HUDEP-2 (cell line): ENCODE data around the gene KCTD20.

ENCODE experiments used
- DNase-seq, 76 experiments: peaks; one replicate each; lab custom pipeline; 2025; ENCODE audit not compliant: unreplicated experiment in 76 of 76; lab: John Stamatoyannopoulos, UW

The KCTD20 gene

GRCh38 chr6:36525346-36525745 is 82.5 kb downstream of the KCTD20 start:
- DNase-seq = no peak

DNA sequence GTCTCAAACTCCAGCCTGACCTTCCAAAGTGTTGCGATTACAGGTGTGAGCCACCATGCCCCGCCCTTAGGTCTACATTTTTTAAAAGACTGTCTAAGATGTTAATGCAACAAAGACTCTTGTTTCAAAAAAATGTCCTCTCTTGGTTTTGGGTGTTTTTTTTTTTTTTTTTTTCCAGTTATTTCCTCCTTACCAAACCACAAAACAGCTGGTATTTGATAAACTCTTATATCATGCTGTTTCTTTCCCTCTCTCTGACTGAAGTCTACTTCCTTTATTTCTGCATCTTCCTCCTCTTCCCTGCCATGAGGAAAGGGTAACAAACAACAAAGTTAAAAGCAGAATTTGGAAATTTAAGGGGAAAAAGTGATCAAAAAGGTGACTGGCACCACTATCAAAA is 83.3 kb downstream of the KCTD20 start:
- peak in 2 of 76 experiments; percentile 24 to 28 for DNase-seq

DNA sequence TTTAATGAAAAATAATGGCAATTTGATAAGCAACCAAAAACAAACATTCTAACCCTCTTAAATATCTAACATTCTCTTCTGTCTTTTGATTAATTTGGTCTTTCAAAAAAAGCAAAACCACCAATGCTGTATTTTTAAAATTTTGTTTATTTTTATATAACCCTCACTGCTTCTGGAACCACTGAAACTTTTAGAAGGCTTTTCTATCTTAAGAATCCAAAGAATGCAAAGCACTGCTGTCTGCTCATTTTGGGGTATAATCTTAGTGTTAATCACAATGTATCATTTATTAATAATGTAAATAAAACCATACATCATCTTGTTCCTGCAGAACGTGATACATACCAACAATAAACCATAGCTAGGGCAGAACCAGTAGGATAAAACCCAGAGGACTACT is 90.5 kb downstream of the KCTD20 start:
- no peak for DNase-seq

DNA sequence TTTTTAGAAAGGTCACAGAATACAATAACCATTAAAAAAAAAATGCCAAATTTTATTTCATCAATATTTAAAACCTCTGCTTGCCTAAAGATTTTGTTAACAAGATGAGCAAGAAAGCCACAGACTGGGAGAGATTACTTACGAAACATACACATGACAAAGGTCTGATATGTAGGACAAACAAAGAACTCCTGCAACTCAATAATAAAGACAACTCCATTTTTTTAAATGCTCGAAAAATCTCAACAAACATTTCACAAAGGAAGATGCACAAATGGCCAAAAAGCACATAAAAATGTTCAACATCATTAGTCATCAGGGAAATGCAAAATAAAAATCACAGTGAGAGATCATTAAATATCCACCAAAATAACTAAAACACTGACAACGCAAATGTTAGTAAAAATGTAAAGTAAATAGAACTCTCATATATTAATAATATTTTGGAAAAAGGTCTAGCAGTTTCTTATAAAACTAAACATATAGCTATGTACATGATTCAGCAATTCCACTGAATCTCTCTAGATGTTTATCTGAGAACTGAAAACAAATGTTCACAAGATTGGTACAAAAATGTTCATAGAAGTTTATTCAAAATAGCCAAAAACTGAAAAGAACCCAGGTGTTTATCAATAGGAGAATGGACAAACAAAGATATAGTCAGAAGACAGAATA is 94.2 kb downstream of the KCTD20 start:
- no peak for DNase-seq

DNA sequence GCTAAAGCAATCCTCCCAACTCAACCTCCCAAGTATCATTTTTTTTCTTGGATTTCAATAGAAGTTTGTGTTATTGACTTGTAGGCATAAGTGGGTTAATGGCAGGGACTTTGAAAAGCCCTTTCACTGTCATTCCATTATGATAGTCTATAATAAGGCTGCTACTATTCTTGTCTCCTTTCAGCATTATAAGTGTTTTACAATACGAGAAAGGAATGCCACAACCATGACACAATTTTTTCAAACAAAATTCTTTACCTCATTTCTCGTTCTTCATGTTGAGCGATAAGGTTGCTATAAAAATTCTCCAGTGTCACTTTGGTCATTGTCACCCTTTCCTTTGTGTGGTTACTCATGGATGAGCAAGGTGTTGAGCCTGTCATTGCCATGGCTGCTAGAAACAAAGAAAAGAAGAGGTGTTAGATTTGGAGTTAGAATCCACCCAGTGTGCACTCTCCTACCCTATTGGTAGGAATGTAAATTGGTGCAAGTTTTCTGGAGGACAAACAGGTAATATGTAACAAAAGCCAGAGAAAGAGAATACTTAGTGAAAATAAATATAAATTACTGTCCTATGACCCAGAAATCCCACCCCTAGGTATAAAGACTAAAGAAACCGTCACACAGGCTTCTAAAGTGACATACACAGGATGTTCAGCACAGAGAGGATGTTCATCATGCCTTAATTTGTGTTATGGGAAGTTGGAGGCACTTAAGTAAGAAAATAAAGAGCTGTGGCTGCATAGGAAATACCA is 97.2 kb downstream of the KCTD20 start:
- DNase-seq = no peak
